Sigmoid colon (tissue), 7 donors: Measurements from ENCODE around the gene SLC44A1. TPM values are rescaled to one million over a fixed set of nuclear protein-coding genes. Genes with fewer than 3 reads are reported as not detected.

Experiments used
- DNase-seq: peaks from one replicate; pipeline ENCODE4 v3.0.0-alpha.2; 2019
- H3K27ac ChIP-seq, 4 donors: fragments of 200-600 bp; sonication (generic); one replicate each; pipeline ENCODE4 v1.5.1; 2016 to 2019; ENCODE audit warnings: mild to moderate bottlenecking in 1 of 4
- H3K27me3 ChIP-seq, 3 donors: fragments of 200-600 bp; sonication (generic); one replicate each; pipeline ENCODE4 v1.5.1; 2019; ENCODE audit warnings: mild to moderate bottlenecking in 1 of 3
- H3K36me3 ChIP-seq, 4 donors: fragments of 200-600 bp; sonication (generic); one replicate each; pipeline ENCODE4 v1.5.1; 2016 to 2019
- H3K4me1 ChIP-seq, 4 donors: fragments of 200-600 bp; sonication (generic); one replicate each; pipeline ENCODE4 v1.5.1; 2017 to 2019
- H3K4me3 ChIP-seq, 4 donors: fragments of 200-600 bp; sonication (generic); one replicate each; pipeline ENCODE4 v1.5.1; 2017 to 2019; ENCODE audit warnings: mild to moderate bottlenecking in 2 of 4, moderate library complexity in 1 of 4
- H3K9me3 ChIP-seq, 4 donors: fragments of 200-600 bp in 3 of 4; sonication (generic) in 3 of 4; one replicate each; pipeline versions ENCODE4 v1.5.1 to v1.6.1; 2013 to 2019
- CTCF ChIP-seq, 4 experiments: fragments of 450-650 bp in 3 of 4; fragments of 200-600 bp in 1 of 4; IDR thresholded peaks; one replicate each; pipeline ENCODE4 v1.5.1; 2016 to 2019; ENCODE audit warnings: antibody characterized with exemption in 4 of 4, mild to moderate bottlenecking in 3 of 4, moderate library complexity in 2 of 4
- EP300 ChIP-seq, 4 donors: sonication (generic); formaldehyde crosslinking; IDR thresholded peaks; one replicate each; pipeline ENCODE4 v1.6.1; 2017; ENCODE audit warnings: antibody characterized with exemption in 4 of 4
- POLR2A ChIP-seq, 2 donors: fragments of 450-650 bp; IDR thresholded peaks; one replicate each; pipeline ENCODE4 v1.6.1; 2016; ENCODE audit warnings: antibody characterized with exemption in 2 of 2, mild to moderate bottlenecking in 2 of 2, moderate library complexity in 2 of 2
- POLR2AphosphoS5 ChIP-seq, 4 donors: sonication (generic); formaldehyde crosslinking; IDR thresholded peaks; one replicate each; pipeline ENCODE4 v1.6.1; 2017; ENCODE audit warnings: antibody characterized with exemption in 4 of 4
- WGBS, 2 donors: extraction: QIAGEN DNeasy Blood & Tissue Kit; methylation state at CpG; one replicate each; pipeline ENCODE4 v1.1.7; 2013; 5-methylcytosine and 5-hydroxymethylcytosine counted together
- intact Hi-C: fragments of 100-400 bp; cut with DNase I; formaldehyde crosslinking; loops from one replicate; pipeline ENCODE4 v1.15.1; 2023
- polyA plus RNA-seq, 3 donors: library from polyadenylated mRNA; stranded (reverse); fragments of 200-250 nt; gene quantifications; one replicate each; pipeline ENCODE4 v1.2.3, GENCODE V29; 2013
- total RNA-seq, 4 donors: library from RNA; depleted of rRNA; stranded (reverse); fragments of >200 nt; gene quantifications; one replicate each; pipeline ENCODE4 v1.1.0, GENCODE V29; 2016
- donor health status: healthy with polysubstance abuse.
- donor health status: Bipolar disorder and iron deficiency.
- donor health status: healthy.

SLC44A1 gene
- total and polyA plus RNA-seq, 7 donors: 11.4 to 35.4 (median 25.2) TPM

DNA sequence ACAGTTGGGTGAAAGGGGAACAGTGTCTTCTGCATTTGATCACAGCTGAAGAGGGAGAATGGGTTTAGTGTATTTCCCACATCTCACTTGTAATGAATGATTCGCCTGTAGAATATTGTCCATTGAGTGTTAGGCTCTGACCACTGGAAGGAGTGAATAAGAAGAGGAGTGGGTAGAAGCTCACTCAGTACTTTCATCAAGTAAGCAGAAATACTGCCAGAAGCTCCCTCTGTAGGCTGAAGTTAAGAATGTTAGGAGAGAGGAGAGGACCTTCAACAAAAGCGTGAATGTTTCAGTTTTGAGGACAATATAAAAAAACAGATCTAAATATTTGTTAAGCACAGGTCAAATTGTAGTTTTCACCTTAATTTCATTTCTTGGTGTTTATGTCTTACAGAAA is 230.9 kb downstream of the SLC44A1 start:
- Histone ChIP-seq H3K27ac (no peak overlapping the region), H3K9me3 (no peaks in the 10 kb centered on the region), H3K27me3 (no peaks in the 10 kb centered on the region), H3K4me1 (no peaks in the 10 kb centered on the region), H3K36me3 (peaks cover 0 to 6% (median 0%) of the 10 kb centered on the region in 4 donors), H3K4me3 (no peak overlapping the region)
- TF ChIP-seq CTCF (IDR thresholded peaks at IDR 0.05): no peak
- TF ChIP-seq EP300 (IDR thresholded peaks at IDR 0.05): no peak
- no peak for TF ChIP-seq POLR2A (IDR thresholded peaks at IDR 0.05)
- TF ChIP-seq POLR2AphosphoS5 (IDR thresholded peaks at IDR 0.05): no peak
- 49 to 75% methylated on average over 2 of the region's 2 CpGs for whole genome bisulfite sequencing, 2 donors
- DNase-seq: no peak
- intact Hi-C loops: no loop called here

DNA sequence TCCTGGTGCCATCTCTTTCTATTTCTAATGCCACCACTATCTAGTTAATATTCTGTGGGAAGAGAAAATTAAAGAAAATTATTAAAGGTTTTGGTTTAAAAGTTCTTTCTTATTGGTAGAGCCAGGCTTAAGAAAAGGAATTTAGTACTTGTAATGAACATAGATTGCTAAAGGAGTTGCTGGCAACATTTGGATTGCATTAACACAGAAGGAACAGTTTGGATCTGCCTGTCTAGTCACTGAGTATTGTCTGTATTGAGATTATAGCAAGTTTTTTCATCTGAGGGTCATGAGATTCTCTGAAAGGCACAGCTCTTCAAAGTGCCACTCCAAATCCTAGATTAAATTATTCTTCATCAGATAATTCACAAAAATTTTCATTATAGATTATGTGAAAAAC is 235.4 kb downstream of the SLC44A1 start:
- DNase-seq: no peak
- Histone ChIP-seq H3K4me1 (no peaks in the 10 kb centered on the region), H3K36me3 (no peaks in the 10 kb centered on the region), H3K27me3 (no peaks in the 10 kb centered on the region), H3K27ac (no peak overlapping the region), H3K4me3 (no peak overlapping the region), H3K9me3 (no peaks in the 10 kb centered on the region)
- intact Hi-C loops: no loop called here
- TF ChIP-seq POLR2AphosphoS5 (IDR thresholded peaks at IDR 0.05) (no peak), POLR2A (IDR thresholded peaks at IDR 0.05) (no peak), CTCF (IDR thresholded peaks at IDR 0.05) (no peak), EP300 (IDR thresholded peaks at IDR 0.05) (no peak)

DNA sequence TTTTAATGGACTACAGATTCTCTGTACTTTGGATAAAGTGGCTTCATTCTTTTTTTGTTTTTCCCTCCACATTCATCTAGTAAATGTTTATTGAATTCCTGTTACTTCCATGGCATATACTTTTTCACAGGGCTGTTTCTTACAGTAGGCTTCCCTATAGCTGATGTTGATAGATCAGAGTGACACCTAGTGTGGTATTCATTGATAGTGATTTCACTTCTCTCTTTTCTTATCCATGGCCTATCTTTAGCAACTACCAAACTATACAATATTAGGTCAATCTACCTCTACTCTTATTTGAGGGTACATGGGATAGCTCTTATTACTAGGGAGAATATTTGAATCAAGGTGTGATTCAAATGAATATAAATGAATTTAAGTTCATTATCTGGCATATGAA is 239.2 kb downstream of the SLC44A1 start:
- no peak for TF ChIP-seq EP300 (IDR thresholded peaks at IDR 0.05)
- no peak for TF ChIP-seq POLR2A (IDR thresholded peaks at IDR 0.05)
- TF ChIP-seq POLR2AphosphoS5 (IDR thresholded peaks at IDR 0.05): no peak
- no peak for TF ChIP-seq CTCF (IDR thresholded peaks at IDR 0.05)
- H3K4me1 ChIP-seq: no peaks in the 10 kb centered on the region
- intact Hi-C loops: no loop called here
- no peak for DNase-seq
- no peak overlapping the region for H3K27ac ChIP-seq
- H3K4me3 ChIP-seq: no peak overlapping the region
- H3K27me3 ChIP-seq: no peaks in the 10 kb centered on the region
- H3K36me3 ChIP-seq: peaks cover 0 to 3% (median 0%) of the 10 kb centered on the region in 4 donors
- no peaks in the 10 kb centered on the region for H3K9me3 ChIP-seq

GRCh38 chr9:105484226-105484625 is 239.8 kb downstream of the SLC44A1 start:
- Histone ChIP-seq H3K4me3 (no peak overlapping the region), H3K27ac (no peak overlapping the region), H3K9me3 (no peaks in the 10 kb centered on the region), H3K4me1 (no peaks in the 10 kb centered on the region), H3K36me3 (peaks cover 0 to 3% (median 0%) of the 10 kb centered on the region in 4 donors), H3K27me3 (no peaks in the 10 kb centered on the region)
- DNase-seq: no peak
- intact Hi-C loops: no loop called here
- WGBS, 2 donors: 29 to 81% methylated on average over 2 of the region's 2 CpGs
- TF ChIP-seq EP300 (IDR thresholded peaks at IDR 0.05): no peak
- TF ChIP-seq CTCF (IDR thresholded peaks at IDR 0.05): no peak
- TF ChIP-seq POLR2A (IDR thresholded peaks at IDR 0.05): no peak
- no peak for TF ChIP-seq POLR2AphosphoS5 (IDR thresholded peaks at IDR 0.05)

DNA sequence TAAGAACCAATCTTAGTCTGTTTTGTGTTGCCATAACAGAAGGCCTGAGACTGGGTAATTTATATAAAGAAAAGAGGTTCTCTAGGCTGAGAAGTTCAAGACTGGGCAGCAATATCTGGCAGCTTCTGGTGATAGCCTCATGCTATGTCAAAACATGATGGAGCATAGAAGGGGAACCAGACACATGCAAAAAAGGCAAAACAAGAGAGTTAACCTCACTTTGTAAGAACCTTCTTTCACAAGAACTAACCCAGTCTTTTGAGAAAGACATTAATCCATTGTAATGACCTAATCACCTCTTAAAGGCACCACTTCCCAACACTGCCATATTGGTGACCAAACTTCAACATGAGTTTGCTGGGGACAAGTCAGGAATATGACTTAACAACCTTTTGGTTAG is 240.7 kb downstream of the SLC44A1 start:
- Histone ChIP-seq H3K27me3 (no peaks in the 10 kb centered on the region), H3K9me3 (no peaks in the 10 kb centered on the region), H3K4me1 (no peaks in the 10 kb centered on the region), H3K27ac (no peak overlapping the region), H3K4me3 (no peak overlapping the region), H3K36me3 (peaks cover 0 to 3% (median 0%) of the 10 kb centered on the region in 4 donors)
- intact Hi-C loops: no loop called here
- TF ChIP-seq POLR2A (IDR thresholded peaks at IDR 0.05) (no peak), EP300 (IDR thresholded peaks at IDR 0.05) (no peak), CTCF (IDR thresholded peaks at IDR 0.05) (no peak), POLR2AphosphoS5 (IDR thresholded peaks at IDR 0.05) (no peak)
- DNase-seq: no peak
